ENCODE results near the gene MAPKAPK2. TPM values are rescaled to one million over a fixed set of nuclear protein-coding genes. Genes with fewer than 3 reads are reported as not detected.

Gene MAPKAPK2
- total RNA-seq, 1 experiment from 2014 or later: 51.1 TPM

DNA sequence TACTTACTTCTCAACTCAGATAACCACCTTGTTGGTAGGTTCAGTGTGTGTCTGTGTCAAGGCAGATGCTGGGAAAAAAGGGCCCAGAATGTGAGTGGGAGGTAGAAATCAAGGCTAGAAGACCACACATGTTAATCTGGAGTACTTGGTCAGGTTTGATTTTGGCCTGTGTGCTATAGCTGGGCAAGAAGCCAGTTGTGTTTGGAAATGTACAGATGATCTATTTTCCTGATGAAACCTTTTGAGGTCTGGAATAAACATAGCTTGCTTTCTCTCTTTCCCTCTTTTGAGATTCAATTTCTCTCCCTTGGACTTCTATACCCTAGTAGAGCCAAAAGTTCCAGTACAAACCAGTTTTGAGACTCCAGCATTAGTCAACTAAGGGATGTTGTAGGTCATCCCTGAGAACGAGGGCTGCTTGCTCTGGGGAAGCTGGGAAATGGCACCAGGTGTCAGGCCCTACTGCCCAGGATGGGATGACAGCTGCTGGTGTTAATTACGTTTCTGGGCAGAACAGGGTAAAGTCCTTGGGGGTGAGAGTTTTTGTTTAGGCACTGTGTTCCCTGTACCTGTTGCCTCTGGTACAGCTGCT lies 15.8 kb downstream of the MAPKAPK2 start:
- intact Hi-C loops (cut with micrococcal nuclease): no loop called here
- DNase-seq (ENCODE audit: low read depth, low spot score) (no peak), ATAC-seq (no peak)
- Histone ChIP-seq H3K4me1 (ENCODE audit: control insufficient read depth in 1 of 2, insufficient read depth in 2 of 2, low read length in 2 of 2) (no peaks in the 10 kb centered on the region), H4K20me1 (ENCODE audit: insufficient read depth) (no peaks in the 10 kb centered on the region), H3K36me3 (ENCODE audit: control insufficient read depth in 1 of 2, insufficient read depth in 2 of 2, low read length in 2 of 2) (no peaks in the 10 kb centered on the region), H3K27ac (ENCODE audit: low read depth, low read length) (no peak overlapping the region), H2AFZ (ENCODE audit: low read depth, low read length, poor library complexity, severe bottlenecking) (no peak overlapping the region), H3K4me2 (ENCODE audit: low read length) (no peak overlapping the region), H3K4me3 (replicated peaks in 1 of 2; ENCODE audit: low read depth in 1 of 2, low read length in 2 of 2) (no peak overlapping the region), H3K79me2 (ENCODE audit: insufficient read depth, low read length) (peaks cover 91% of the 10 kb centered on the region), H3K9ac (ENCODE audit: low read length) (no peak overlapping the region), H3K27me3 (ENCODE audit: insufficient read depth, low read length) (no peaks in the 10 kb centered on the region), H3K9me3 (ENCODE audit: control insufficient read depth in 1 of 2, insufficient read depth in 1 of 2, low read depth in 1 of 2, low read length in 2 of 2) (no peaks in the 10 kb centered on the region), H3K9me2 (ENCODE audit: insufficient read depth) (no peaks in the 10 kb centered on the region)
- BruUV-seq (replicated peaks): no TSS peak
- ChIA-PET RAD21 (ENCODE audit: low non-redundant PET in 1 of 2, low total read pairs in 2 of 2, uncharacterized antibody in 2 of 2, unreplicated experiment in 2 of 2) (no interaction called here), POLR2A (interaction anchor here (1.5 kb wide), 1 partner anchor 11 kb away, joined by 3 read pairs; no protein-coding TSS in a partner anchor), CTCF (no interaction called here)
- no peak for TF ChIP-seq CEBPB (IDR thresholded peaks at IDR 0.05; ENCODE audit: low read depth)
- no peak for TF ChIP-seq YY1 (IDR thresholded peaks at IDR 0.05; ENCODE audit: extremely low read depth, insufficient replicate concordance, low read depth, low read length)
- TF ChIP-seq, protein P1, sequence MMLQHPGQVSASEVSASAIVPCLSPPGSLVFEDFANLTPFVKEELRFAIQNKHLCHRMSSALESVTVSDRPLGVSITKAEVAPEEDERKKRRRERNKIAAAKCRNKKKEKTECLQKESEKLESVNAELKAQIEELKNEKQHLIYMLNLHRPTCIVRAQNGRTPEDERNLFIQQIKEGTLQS (IDR thresholded peaks at IDR 0.05): no peak
- TF ChIP-seq, protein P2, sequence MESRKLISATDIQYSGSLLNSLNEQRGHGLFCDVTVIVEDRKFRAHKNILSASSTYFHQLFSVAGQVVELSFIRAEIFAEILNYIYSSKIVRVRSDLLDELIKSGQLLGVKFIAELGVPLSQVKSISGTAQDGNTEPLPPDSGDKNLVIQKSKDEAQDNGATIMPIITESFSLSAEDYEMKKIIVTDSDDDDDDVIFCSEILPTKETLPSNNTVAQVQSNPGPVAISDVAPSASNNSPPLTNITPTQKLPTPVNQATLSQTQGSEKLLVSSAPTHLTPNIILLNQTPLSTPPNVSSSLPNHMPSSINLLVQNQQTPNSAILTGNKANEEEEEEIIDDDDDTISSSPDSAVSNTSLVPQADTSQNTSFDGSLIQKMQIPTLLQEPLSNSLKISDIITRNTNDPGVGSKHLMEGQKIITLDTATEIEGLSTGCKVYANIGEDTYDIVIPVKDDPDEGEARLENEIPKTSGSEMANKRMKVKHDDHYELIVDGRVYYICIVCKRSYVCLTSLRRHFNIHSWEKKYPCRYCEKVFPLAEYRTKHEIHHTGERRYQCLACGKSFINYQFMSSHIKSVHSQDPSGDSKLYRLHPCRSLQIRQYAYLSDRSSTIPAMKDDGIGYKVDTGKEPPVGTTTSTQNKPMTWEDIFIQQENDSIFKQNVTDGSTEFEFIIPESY (IDR thresholded peaks at IDR 0.05; ENCODE audit: extremely low read depth, insufficient replicate concordance, low read length): no peak
- TF ChIP-seq, protein P3, sequence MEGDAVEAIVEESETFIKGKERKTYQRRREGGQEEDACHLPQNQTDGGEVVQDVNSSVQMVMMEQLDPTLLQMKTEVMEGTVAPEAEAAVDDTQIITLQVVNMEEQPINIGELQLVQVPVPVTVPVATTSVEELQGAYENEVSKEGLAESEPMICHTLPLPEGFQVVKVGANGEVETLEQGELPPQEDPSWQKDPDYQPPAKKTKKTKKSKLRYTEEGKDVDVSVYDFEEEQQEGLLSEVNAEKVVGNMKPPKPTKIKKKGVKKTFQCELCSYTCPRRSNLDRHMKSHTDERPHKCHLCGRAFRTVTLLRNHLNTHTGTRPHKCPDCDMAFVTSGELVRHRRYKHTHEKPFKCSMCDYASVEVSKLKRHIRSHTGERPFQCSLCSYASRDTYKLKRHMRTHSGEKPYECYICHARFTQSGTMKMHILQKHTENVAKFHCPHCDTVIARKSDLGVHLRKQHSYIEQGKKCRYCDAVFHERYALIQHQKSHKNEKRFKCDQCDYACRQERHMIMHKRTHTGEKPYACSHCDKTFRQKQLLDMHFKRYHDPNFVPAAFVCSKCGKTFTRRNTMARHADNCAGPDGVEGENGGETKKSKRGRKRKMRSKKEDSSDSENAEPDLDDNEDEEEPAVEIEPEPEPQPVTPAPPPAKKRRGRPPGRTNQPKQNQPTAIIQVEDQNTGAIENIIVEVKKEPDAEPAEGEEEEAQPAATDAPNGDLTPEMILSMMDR (IDR thresholded peaks at IDR 0.05 in 2 of 3, conservative IDR thresholded peaks at IDR 0.05 in 1 of 3; ENCODE audit: borderline replicate concordance in 1 of 3, insufficient read depth in 1 of 3, low read depth in 2 of 3, low read length in 2 of 3): no peak
- no peak for TF ChIP-seq JUND (IDR thresholded peaks at IDR 0.05)
- no peak for TF ChIP-seq SP1 (IDR thresholded peaks at IDR 0.05; ENCODE audit: low read depth)
- TF ChIP-seq EZH2phosphoT487 (IDR thresholded peaks at IDR 0.05; ENCODE audit: borderline replicate concordance): no peak
- no peak for TF ChIP-seq ZFX (IDR thresholded peaks at IDR 0.05)
- TF ChIP-seq EGR1 (IDR thresholded peaks at IDR 0.05; ENCODE audit: low read depth): no peak
- no peak for TF ChIP-seq CBX3 (IDR thresholded peaks at IDR 0.05; ENCODE audit: low read depth)
